Activated T-helper 1 cell treated with anti-CD3 and anti-CD28 coated beads, Interleukin-12 subunit alpha, Interleukin-12 subunit beta, Interleukin-2, Interleukin-4 antibody, amounts not matched to agents 30 ng/mL and 10 ng/mL and 1 ng/mL, durations not matched to agents 14 hours and 24 hours and 36 hours (primary cell): ENCODE data around the gene RFPL2. TPM values are rescaled to one million over a fixed set of nuclear protein-coding genes. Genes with fewer than 3 reads are reported as not detected.
"Not testable (repeated sequence)": the region's sequence is repeated elsewhere in the genome, so short reads cannot be mapped to it uniquely, and the experiment has no call there.

Source experiments
- DNase-seq: peaks from one replicate; pipeline ENCODE4 v3.0.0; 2021; ENCODE audit warnings: low spot score
- H3K27ac Mint-ChIP-seq: one replicate; pipeline ENCODE4 v1.8.0; 2021; ENCODE audit warnings: mild to moderate bottlenecking, mixed read lengths
- H3K27me3 Mint-ChIP-seq: one replicate; pipeline ENCODE4 v1.8.0; 2022; ENCODE audit warnings: mild to moderate bottlenecking, moderate library complexity, mixed read lengths; ENCODE audit not compliant: insufficient read depth
- H3K36me3 Mint-ChIP-seq: one replicate; pipeline ENCODE4 v1.8.0; 2021; ENCODE audit warnings: low read depth, mixed read lengths
- H3K4me1 Mint-ChIP-seq: one replicate; pipeline ENCODE4 v1.8.0; 2021; ENCODE audit warnings: low read depth, mixed read lengths
- H3K4me3 Mint-ChIP-seq: one replicate; pipeline ENCODE4 v1.8.0; 2021; ENCODE audit warnings: mild to moderate bottlenecking, moderate library complexity, mixed read lengths
- H3K9me3 Mint-ChIP-seq: one replicate; pipeline ENCODE4 v1.8.0; 2021; ENCODE audit warnings: mixed read lengths
- intact Hi-C: fragments of 100-400 bp; cut with micrococcal nuclease; formaldehyde crosslinking; loops from one replicate; pipeline ENCODE4 v1.15.1; 2024
- total RNA-seq: library from RNA; stranded (reverse); gene quantifications from 2 replicates; pipeline ENCODE4 v1.2.3, GENCODE V29; 2022

Gene RFPL2
- total RNA-seq, 1 donor from 2014 or later: 0.26 TPM

DNA sequence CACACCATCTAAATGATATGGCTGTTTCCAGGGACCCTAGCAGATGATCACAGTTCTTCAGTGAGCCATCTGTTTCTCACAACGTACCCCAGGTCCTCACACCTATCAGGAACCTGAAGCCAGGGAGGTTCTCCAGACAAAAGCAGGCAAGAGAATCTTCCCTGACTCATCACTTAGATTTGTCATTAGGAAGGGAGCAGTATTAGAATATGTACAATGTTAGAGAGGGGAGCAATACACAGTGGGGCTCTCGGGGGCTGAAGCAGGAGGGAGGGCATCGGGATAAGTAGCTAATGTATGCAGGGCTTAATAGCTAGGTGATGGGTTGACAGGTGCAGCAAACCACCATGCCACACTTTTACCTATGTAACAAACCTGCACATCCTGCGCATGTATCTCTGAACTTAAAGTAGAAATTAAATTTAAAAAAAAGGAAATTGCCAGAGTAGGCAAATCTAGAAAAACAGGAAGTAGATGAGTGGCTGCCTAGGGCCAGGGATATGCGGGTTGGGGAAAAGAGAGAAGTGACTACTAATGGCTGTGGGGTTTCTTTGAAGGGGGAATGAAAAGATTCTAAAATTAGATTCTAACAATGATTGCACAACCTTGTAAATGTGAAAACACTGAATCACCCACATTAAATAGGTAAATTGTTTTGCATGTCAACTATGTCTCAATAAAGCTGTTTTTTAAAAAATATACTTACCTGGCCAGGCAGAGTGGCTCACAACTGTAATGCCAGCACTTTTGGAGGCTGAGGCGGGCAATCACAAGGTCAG is 60.2 kb downstream of the RFPL2 start:
- no peak for DNase-seq
- Mint-ChIP-seq H3K36me3 (peaks cover 3% of the 10 kb centered on the region), H3K9me3 (peaks cover 8% of the 10 kb centered on the region), H3K27ac (peak overlapping the region; percentile 18), H3K27me3 (peaks cover 2% of the 10 kb centered on the region), H3K4me1 (peaks cover 41% of the 10 kb centered on the region), H3K4me3 (peak overlapping the region; percentile 4)
- intact Hi-C loops: loop anchor here (5.0 kb wide), 2 partner anchors 167 to 317 kb away; no protein-coding TSS in a partner anchor

DNA sequence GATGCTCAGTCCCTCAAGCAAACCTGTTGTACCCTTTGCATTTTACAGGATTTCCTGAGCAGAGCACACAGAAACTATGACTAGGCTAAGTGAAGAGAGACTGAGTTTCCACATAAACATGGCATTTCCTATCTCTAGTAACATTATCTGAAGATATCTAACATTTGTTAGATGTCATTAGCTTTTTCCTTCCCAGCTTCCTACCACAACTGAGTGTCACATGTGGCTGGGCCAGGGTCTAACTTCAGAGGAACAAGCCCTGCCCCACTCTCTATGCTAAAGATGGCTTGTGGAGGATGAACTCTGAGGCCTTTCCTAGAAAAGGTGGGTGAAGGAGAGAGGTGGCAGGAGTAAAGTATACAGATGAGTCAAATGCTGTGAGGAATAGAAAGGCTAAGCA is 62.3 kb downstream of the RFPL2 start:
- intact Hi-C loops: loop anchor here (1.0 to 5.0 kb wide), 4 partner anchors 65 to 315 kb away; no protein-coding TSS in a partner anchor
- H3K9me3 Mint-ChIP-seq: peaks cover 7% of the 10 kb centered on the region
- peak overlapping the region; percentile 27 for H3K4me3 Mint-ChIP-seq
- H3K36me3 Mint-ChIP-seq: peaks cover 3% of the 10 kb centered on the region
- H3K4me1 Mint-ChIP-seq: peaks cover 50% of the 10 kb centered on the region
- DNase-seq: peak; percentile 19
- H3K27ac Mint-ChIP-seq: peak overlapping the region; percentile 95
- H3K27me3 Mint-ChIP-seq: no peaks in the 10 kb centered on the region

DNA sequence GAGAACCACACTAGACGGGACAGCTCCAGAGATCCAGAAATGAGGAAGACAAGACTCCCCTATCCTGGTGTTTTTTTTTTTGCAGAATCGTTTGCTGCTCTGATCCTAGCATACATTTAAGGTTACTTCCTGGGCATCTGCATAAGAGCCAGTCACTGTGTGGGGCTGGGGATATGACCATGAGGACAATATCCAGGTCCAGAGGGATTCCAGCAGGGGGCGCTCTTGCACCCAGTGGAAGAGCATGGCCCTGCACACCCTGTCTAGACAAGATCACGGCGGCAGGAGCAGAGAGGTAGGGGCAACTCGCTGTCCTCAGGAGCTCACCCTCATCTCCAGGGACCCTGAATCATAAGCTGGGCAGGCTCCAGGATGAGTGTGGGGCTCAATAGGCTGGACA is 64.2 kb downstream of the RFPL2 start:
- not testable (repeated sequence) for H3K27ac Mint-ChIP-seq, H3K27me3 Mint-ChIP-seq, H3K4me3 Mint-ChIP-seq, DNase-seq, H3K9me3 Mint-ChIP-seq, H3K36me3 Mint-ChIP-seq
- peaks cover 66% of the 10 kb centered on the region for H3K4me1 Mint-ChIP-seq
- intact Hi-C loops: loop anchor here (5.0 kb wide), 2 partner anchors 163 to 313 kb away; no protein-coding TSS in a partner anchor

Other genes with a start within 250 kb of the RFPL2 start
- gene SLC5A1, start 161.8 kb downstream of the RFPL2 start, total RNA-seq: not detected in 2 replicates
- gene C22orf42, start 45.8 kb downstream of the RFPL2 start, total RNA-seq: not detected in 2 replicates
- gene SLC5A4, start 50.3 kb upstream of the RFPL2 start, total RNA-seq: not detected in 2 replicates
- not detected in 2 replicates for gene RFPL3, start 152.8 kb upstream of the RFPL2 start, total RNA-seq
- 103 and 105 TPM in 2 replicates for gene RTCB, start 207.2 kb upstream of the RFPL2 start, total RNA-seq